Coronary artery (tissue), 2 donors: Measurements from ENCODE around the gene NCEH1.
"Not testable (repeated sequence)": the region's sequence is repeated elsewhere in the genome, so short reads cannot be mapped to it uniquely, and the experiment has no call there.

Experiments
- DNase-seq: peaks from one replicate; pipeline ENCODE4 v3.0.0-alpha.2; 2017; ENCODE audit warnings: low spot score
- H3K27ac ChIP-seq, 2 donors: fragments of 200-600 bp; sonication (generic); one replicate each; pipeline ENCODE4 v1.5.1; 2016 to 2019
- H3K4me3 ChIP-seq: fragments of 200-600 bp; sonication (generic); 2 replicates; pipeline ENCODE4 v1.5.1; 2016; ENCODE audit warnings: mild to moderate bottlenecking, moderate library complexity
- CTCF ChIP-seq: fragments of 200-600 bp; sonication (generic); IDR thresholded peaks from one replicate; pipeline ENCODE4 v1.5.1; 2019; ENCODE audit warnings: antibody characterized with exemption

The NCEH1 gene

GRCh38 chr3:172707030-172707429, 3.8 kb downstream of the NCEH1 start:
- no peak for DNase-seq
- Histone ChIP-seq H3K27ac (no peak overlapping the region), H3K4me3 (no peak overlapping the region)
- no peak for TF ChIP-seq CTCF

GRCh38 chr3:172705170-172705569, 5.7 kb downstream of the NCEH1 start:
- H3K4me3 ChIP-seq = no peak overlapping the region
- DNase-seq = no peak
- no peak overlapping the region for H3K27ac ChIP-seq
- TF ChIP-seq CTCF = no peak

- Histone ChIP-seq H3K27ac (no peak overlapping the region), H3K4me3 (no peak overlapping the region)
- no peak for TF ChIP-seq CTCF
- no peak for DNase-seq
Measured at GRCh38 chr3:172704001-172704400, 6.9 kb downstream of the NCEH1 start.

GRCh38 chr3:172702731-172703130, 8.1 kb downstream of the NCEH1 start:
- not testable (repeated sequence) for H3K27ac ChIP-seq, H3K4me3 ChIP-seq

GRCh38 chr3:172702256-172702655, 8.6 kb downstream of the NCEH1 start:
- no peak for DNase-seq
- TF ChIP-seq CTCF = no peak
- no peak overlapping the region for H3K27ac ChIP-seq
- no peak overlapping the region for H3K4me3 ChIP-seq

More at GRCh38 chr3:172702731-172703130, 8.1 kb downstream of the NCEH1 start:
- not testable (repeated sequence) for DNase-seq

GRCh38 chr3:172701751-172702150, 9.1 kb downstream of the NCEH1 start:
- H3K27ac ChIP-seq = no peak overlapping the region
- no peak for TF ChIP-seq CTCF
- no peak for DNase-seq

GRCh38 chr3:172700936-172701455, 9.9 kb downstream of the NCEH1 start:
- DNase-seq = no peak
- Histone ChIP-seq H3K4me3 (no peak overlapping the region), H3K27ac (no peak overlapping the region)
- no peak for TF ChIP-seq CTCF

More at GRCh38 chr3:172701751-172702150, 9.1 kb downstream of the NCEH1 start:
- no peak overlapping the region for H3K4me3 ChIP-seq

GRCh38 chr3:172700256-172700655, 10.6 kb downstream of the NCEH1 start:
- no peak for TF ChIP-seq CTCF
- no peak for DNase-seq
- H3K4me3 ChIP-seq = no peak overlapping the region
- H3K27ac ChIP-seq = no peak overlapping the region
